Measurements from ENCODE around the gene INTS6.
A peak's percentile ranks its signal among the peaks of the same experiment; 100 is the strongest.
"Not testable (repeated sequence)": the region's sequence is repeated elsewhere in the genome, so short reads cannot be mapped to it uniquely, and the experiment has no call there.

INTS6 gene

DNA sequence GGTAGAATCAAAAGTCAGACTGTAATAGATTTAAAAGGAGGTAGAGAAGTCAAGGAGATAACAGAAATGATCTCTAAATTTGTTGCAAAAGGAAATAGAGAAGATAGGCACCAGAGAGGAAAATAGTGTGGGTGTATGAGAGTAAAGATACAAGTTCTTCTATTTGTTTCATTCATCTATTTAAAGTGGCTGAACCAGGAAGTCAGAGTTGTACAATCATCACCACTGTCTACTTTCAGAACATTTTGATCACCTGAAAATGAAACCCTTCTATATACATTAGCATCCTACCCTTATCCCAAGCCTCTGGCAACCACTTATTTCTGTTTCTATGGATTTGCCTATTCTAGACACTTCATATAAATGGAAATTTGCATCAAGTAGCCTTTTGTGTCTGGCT is 36.7 kb downstream of the INTS6 start:
- no peak for DNase-seq (ENCODE audit: low read depth)
- no peak overlapping the region for H3K4me3 ChIP-seq (ENCODE audit: low read depth, low read length)
- TF ChIP-seq, protein P1, sequence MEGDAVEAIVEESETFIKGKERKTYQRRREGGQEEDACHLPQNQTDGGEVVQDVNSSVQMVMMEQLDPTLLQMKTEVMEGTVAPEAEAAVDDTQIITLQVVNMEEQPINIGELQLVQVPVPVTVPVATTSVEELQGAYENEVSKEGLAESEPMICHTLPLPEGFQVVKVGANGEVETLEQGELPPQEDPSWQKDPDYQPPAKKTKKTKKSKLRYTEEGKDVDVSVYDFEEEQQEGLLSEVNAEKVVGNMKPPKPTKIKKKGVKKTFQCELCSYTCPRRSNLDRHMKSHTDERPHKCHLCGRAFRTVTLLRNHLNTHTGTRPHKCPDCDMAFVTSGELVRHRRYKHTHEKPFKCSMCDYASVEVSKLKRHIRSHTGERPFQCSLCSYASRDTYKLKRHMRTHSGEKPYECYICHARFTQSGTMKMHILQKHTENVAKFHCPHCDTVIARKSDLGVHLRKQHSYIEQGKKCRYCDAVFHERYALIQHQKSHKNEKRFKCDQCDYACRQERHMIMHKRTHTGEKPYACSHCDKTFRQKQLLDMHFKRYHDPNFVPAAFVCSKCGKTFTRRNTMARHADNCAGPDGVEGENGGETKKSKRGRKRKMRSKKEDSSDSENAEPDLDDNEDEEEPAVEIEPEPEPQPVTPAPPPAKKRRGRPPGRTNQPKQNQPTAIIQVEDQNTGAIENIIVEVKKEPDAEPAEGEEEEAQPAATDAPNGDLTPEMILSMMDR (conservative IDR thresholded peaks at IDR 0.05; ENCODE audit: low read depth, low read length): no peak

DNA sequence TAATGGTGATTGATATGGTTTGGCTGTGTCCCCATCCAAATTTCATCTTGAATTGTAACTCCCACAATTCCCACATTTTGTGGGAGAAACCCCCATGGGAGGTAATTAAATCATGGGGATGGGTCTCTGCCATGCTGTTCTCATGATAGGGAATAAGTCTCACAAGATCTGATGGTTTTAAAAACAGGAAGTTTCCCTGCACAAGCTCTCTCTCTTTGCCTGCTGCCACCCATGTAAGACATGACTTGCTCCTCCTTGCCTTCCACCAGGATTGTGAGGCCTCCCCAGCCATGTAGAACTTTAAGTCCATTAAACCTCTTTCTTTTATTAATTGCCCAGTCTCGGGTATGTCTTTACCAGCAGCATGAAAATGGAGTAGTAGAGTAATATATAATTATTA is 37.5 kb downstream of the INTS6 start:
- not testable (repeated sequence) for H3K4me3 ChIP-seq (ENCODE audit: low read depth, low read length); DNase-seq (ENCODE audit: low read depth)

DNA sequence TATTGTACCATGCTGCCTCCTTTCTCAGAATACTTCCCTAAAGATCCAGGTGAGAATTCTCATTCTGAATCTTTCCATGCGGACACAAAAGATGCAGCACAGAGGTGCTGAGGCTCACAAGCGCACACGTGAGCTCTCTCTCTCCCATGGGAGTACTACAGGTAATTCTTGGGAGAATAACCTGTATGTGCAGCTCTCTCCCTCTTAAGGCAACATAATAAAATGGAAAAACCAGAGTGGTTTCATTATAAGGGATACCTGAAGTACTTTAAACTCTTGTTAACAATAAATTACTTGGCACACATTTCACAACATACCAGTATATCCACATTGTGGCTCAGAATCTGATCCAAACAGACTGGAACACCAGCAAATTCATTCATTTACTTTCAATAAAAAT is 40.4 kb downstream of the INTS6 start:
- DNase-seq (ENCODE audit: low read depth): no peak
- H3K4me3 ChIP-seq (ENCODE audit: low read depth, low read length): no peak overlapping the region
- TF ChIP-seq, protein P1 (conservative IDR thresholded peaks at IDR 0.05; ENCODE audit: low read depth, low read length): no peak

DNA sequence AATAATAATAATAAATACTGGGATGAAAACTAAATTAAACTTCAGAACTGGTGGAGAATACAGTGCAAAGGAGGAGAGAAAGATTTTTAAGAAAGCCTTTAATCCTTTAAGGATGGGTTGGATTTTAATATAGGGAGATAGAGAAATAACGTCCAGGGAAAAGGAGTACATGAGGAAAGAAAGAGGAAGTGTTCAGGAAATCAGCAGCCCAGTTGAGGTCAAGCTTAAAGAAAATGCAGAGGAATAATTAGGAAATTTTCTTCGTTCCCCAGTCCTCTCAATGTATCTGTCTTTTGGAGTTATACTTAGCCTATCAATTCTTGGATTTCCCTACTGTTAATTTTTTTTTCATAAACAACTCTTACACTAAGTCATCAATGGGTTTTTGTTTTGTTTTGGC is 47.7 kb downstream of the INTS6 start:
- DNase-seq (ENCODE audit: low read depth): no peak
- TF ChIP-seq, protein P1 (conservative IDR thresholded peaks at IDR 0.05; ENCODE audit: low read depth, low read length): no peak
- H3K4me3 ChIP-seq (ENCODE audit: low read depth, low read length): no peak overlapping the region

DNA sequence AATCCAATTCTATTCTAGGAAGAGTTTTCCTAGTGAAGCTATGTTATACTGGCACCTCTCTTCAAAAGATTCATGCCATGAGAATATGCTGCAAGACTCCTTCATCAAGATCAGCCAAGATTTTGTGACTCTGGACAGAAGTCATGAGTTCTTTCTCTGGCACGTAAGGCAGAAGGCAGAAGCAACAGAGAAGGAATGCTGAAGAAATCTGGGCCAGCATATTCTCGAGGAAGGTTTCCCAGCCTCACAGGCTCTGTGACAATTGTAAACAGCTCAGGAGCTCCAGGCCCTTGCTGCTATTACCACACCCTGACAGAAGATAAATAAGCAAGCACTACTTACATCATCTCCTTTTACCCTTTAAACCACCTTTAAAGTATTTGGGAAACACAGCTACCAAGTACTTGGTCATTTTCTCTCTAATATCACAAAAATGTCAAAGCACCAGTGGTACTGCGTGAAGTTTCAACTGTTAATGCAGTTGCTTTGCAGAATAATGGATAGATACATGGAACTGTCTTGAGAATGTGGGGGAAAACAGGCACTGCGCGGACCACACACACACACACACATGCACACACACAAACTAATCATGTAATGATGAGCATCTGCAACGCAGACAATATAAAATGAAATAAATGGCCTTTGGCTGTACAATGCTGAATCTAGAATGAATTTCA is 55.4 kb downstream of the INTS6 start:
- TF ChIP-seq, protein P1 (conservative IDR thresholded peaks at IDR 0.05; ENCODE audit: low read depth, low read length): no peak
- no peak overlapping the region for H3K4me3 ChIP-seq (ENCODE audit: low read depth, low read length)
- DNase-seq (ENCODE audit: low read depth): peak; percentile 92

DNA sequence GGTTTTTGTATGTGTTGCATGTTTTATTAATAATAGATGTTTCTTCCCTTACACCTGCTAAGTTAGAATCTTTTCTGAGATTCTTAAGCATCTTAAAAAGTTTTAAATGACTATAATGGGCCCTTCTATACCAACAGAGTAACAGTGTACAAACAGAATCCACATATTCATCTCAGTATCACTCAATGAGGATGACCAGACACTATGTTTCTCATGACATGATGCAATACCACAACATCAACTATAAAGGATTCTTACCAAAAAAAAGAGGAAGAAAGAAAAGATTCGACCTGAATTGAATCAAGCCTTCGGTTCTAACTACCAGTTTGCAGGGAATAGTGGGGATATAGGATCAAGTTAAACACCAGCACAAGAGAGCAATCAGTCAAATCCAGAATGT is 56.5 kb downstream of the INTS6 start:
- DNase-seq (ENCODE audit: low read depth): peak; percentile 57
- TF ChIP-seq, protein P1 (conservative IDR thresholded peaks at IDR 0.05; ENCODE audit: low read depth, low read length): no peak

DNA sequence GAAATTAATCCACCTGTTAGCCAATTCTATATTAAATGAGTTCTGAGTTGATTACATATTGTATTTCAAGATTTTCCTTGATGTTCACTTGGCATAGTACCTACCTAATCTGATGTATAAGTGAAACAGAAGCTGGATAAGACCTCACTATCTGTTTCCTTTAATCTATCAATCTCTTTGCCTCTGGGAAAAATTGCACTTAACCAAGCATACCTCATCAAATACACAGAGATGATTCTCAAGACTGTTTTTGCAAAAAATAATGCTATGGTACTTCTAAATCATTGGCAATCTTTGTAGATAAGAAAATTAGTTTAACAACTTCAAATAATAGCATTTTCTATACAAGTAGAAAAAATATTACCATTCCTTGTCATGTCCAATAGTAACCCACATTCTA is 58.1 kb downstream of the INTS6 start:
- TF ChIP-seq, protein P1 (conservative IDR thresholded peaks at IDR 0.05; ENCODE audit: low read depth, low read length): no peak
- no peak for DNase-seq (ENCODE audit: low read depth)
- H3K4me3 ChIP-seq (ENCODE audit: low read depth, low read length): no peak overlapping the region

More for the DNA sequence above, 56.5 kb downstream of the INTS6 start:
- H3K4me3 ChIP-seq (ENCODE audit: low read depth, low read length): no peak overlapping the region
